Lung (tissue), 12 donors: ENCODE measurements around the gene MSI1. TPM values are rescaled to one million over a fixed set of nuclear protein-coding genes. Genes with fewer than 3 reads are reported as not detected.

Experiments
- ATAC-seq: fragments of 200-7000 bp; cut with Tn5 transposase; one replicate; pipeline ENCODE4 v1.9.1; 2020; ENCODE audit warnings: moderate number of reproducible peaks; ENCODE audit not compliant: insufficient read depth, low FRiP score
- DNase-seq, 3 donors: peaks; one replicate each; pipeline ENCODE4 v3.0.0-alpha.2; 2013 to 2017
- H3K27ac ChIP-seq, 2 donors: one replicate each; pipeline ENCODE4 v1.5.1; 2013; ENCODE audit warnings: mild to moderate bottlenecking in 2 of 2, moderate library complexity in 2 of 2, control low read depth in 1 of 2, inconsistent platforms in 1 of 2, low read depth in 1 of 2, low read length in 1 of 2
- H3K27me3 ChIP-seq, 3 donors: one replicate each; pipeline ENCODE4 v1.5.1; 2013; ENCODE audit warnings: low read length in 2 of 3; ENCODE audit not compliant: control insufficient read depth in 3 of 3, insufficient read depth in 3 of 3
- H3K36me3 ChIP-seq, 4 donors: one replicate each; pipeline ENCODE4 v1.5.1; 2013; ENCODE audit warnings: low read length in 4 of 4, mild to moderate bottlenecking in 1 of 4, moderate library complexity in 1 of 4; ENCODE audit not compliant: control insufficient read depth in 4 of 4, insufficient read depth in 4 of 4
- H3K4me1 ChIP-seq, 5 donors: one replicate each; pipeline ENCODE4 v1.5.1; 2013; ENCODE audit warnings: low read length in 5 of 5, mild to moderate bottlenecking in 2 of 5, moderate library complexity in 1 of 5; ENCODE audit not compliant: control insufficient read depth in 5 of 5, insufficient read depth in 5 of 5
- H3K4me3 ChIP-seq: one replicate; pipeline ENCODE4 v1.5.1; 2013; ENCODE audit warnings: mild to moderate bottlenecking, control low read depth, moderate library complexity
- H3K9ac ChIP-seq, 2 donors: one replicate each; pipeline ENCODE4 v1.5.1; 2013; ENCODE audit warnings: low read length in 2 of 2, control low read depth in 1 of 2; ENCODE audit not compliant: insufficient read depth in 1 of 2
- H3K9me3 ChIP-seq, 4 donors: one replicate each; pipeline ENCODE4 v1.5.1; 2013; ENCODE audit warnings: low read length in 3 of 4, mild to moderate bottlenecking in 1 of 4, moderate library complexity in 1 of 4; ENCODE audit not compliant: control insufficient read depth in 4 of 4, insufficient read depth in 3 of 4
- CTCF ChIP-seq: IDR thresholded peaks from 2 replicates; pipeline ENCODE4 v1.5.1; 2012; ENCODE audit warnings: mild to moderate bottlenecking; ENCODE audit errors: control extremely low read depth, extremely low read depth
- WGBS, 2 donors: extraction: QIAGEN DNeasy Blood & Tissue Kit; methylation state at CpG; one replicate each; pipeline ENCODE4 v1.1.7; 2013; 5-methylcytosine and 5-hydroxymethylcytosine counted together
- polyA plus RNA-seq, 2 donors: library from polyadenylated mRNA; stranded (reverse); fragments of 200-250 nt; gene quantifications; one replicate each; pipeline ENCODE4 v1.2.1, GENCODE V29; 2013
- total RNA-seq, 2 donors: library from RNA; depleted of rRNA in 1 of 2; stranded (reverse); fragments of >200 nt in 1 of 2; gene quantifications; one replicate each; pipeline ENCODE4 v1.2.1, GENCODE V29; 2014 to 2021
- donor health status: control.
- donor health status: control.
- donor health status: Bipolar disorder and iron deficiency.
- donor health status: healthy.
- donor health status: DM: yes; HTN: yes; CAD: no.

Gene MSI1
- total and polyA plus RNA-seq, 4 donors: 0.18 to 3.5 (median 0.58) TPM

- H3K4me1 ChIP-seq: peaks cover 0 to 11% (median 0%) of the 10 kb centered on the region in 5 donors
- no peaks in the 10 kb centered on the region for H3K9me3 ChIP-seq
- H3K36me3 ChIP-seq: no peaks in the 10 kb centered on the region
- no peak for TF ChIP-seq CTCF
- DNase-seq: no peak
- no peak overlapping the region for H3K27ac ChIP-seq
- peaks cover 0 to 41% (median 39%) of the 10 kb centered on the region in 3 donors for H3K27me3 ChIP-seq
- 91 to 97% methylated on average over 8 of the region's 8 CpGs for WGBS, 2 donors
- no peak overlapping the region for H3K4me3 ChIP-seq
- no peak for ATAC-seq
- no peak overlapping the region for H3K9ac ChIP-seq
These were observed 4.7 kb upstream of the MSI1 start for GRCh38 chr12:120373683-120374082.

- no peak for TF ChIP-seq CTCF
- Histone ChIP-seq H3K27ac (no peak overlapping the region), H3K27me3 (peaks cover 0 to 35% (median 31%) of the 10 kb centered on the region in 3 donors), H3K4me3 (no peak overlapping the region), H3K9me3 (no peaks in the 10 kb centered on the region), H3K4me1 (peaks cover 0 to 18% (median 7%) of the 10 kb centered on the region in 5 donors), H3K9ac (no peak overlapping the region), H3K36me3 (peaks cover 0 to under 1% (median 0%) of the 10 kb centered on the region in 4 donors)
- WGBS, 2 donors: 36 to 38% methylated on average over 7 of the region's 7 CpGs
- ATAC-seq (no peak), DNase-seq (no peak)
These were observed 1.6 kb upstream of the MSI1 start for GRCh38 chr12:120370343-120371243.

- H3K27ac ChIP-seq: no peak overlapping the region
- 4% methylated on average over 26 of the region's 26 CpGs for WGBS, 2 donors
- no peak for TF ChIP-seq CTCF
- no peaks in the 10 kb centered on the region for H3K9me3 ChIP-seq
- peaks cover 0 to 5% (median 0%) of the 10 kb centered on the region in 4 donors for H3K36me3 ChIP-seq
- H3K4me3 ChIP-seq: no peak overlapping the region
- no peak for DNase-seq
- ATAC-seq: no peak
- peaks cover 0 to 18% (median 7%) of the 10 kb centered on the region in 5 donors for H3K4me1 ChIP-seq
- peaks cover 0 to 32% (median 25%) of the 10 kb centered on the region in 3 donors for H3K27me3 ChIP-seq
- peak overlapping the region in 1 of 2 donors; percentile 23 for H3K9ac ChIP-seq
These were observed 809 bp upstream of the MSI1 start for GRCh38 chr12:120369603-120370342.
